ENCODE data around the gene BMI1.

Gene BMI1

DNA sequence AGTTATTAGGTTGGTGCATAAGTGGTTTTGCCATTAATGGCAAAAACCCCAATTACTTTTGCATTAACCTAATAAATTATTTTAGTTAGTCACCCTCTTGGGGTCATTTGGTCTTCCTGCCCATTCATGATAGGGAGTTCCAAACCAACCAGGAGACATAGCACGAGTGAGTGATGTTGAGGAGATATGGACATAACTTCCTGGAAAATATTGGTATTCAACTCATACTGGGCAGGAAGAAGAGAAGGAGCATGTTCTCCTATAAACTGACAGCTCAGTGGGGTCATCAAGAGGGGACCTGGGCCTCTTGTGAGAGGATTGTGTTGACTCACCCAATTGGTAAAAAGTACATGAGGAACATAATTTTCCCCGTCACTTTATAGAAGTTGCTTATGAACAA is 48.1 kb downstream of the BMI1 start:
- DNase-seq, result no peak

DNA sequence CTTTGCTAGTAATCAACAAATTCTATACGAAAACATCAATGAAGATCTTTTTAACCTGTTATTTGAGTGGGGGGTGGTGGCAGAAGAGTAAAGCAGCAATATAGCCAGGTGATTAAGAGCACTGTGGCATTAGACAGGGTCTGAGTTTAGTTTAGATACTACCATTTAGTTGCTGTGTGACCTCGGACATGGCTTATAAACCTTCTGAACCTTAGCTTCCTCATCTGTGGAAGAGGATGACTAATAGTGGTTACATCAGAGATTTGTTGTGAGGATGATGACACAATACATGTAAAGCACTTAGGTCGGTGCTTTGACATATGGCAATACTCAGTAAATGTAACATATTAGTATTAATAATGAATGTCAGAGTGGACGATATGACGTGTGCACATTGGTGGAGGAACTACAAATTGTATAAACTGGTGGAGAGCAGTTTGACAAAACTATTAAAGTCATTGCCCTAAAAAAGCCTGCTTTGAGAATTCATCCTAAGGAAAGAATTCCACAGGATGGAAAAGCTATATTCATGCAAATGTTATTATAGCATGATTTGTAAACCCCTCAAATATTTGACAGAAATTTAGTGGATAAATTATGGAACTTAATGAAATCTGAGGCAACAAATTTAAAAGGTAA is 48.7 kb downstream of the BMI1 start:
- DNase-seq, result peak; percentile 14

DNA sequence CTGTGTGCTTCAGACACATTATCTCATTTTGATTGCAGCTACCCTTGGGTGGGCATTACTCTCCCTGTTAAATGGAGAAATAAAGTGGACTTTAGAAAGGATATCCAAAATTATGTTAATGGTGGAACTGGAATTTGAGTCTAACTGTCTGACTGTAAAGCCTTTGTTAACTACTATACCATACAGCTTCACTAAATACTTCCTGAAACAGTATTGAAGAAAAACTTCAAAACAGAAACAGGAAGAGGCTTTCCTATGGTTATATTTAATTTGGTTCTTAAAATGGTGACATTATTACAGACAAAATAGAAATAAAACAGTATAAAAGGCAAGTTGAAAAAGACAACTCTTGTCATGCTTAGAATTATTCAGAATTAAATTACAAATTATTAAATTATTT is 49.4 kb downstream of the BMI1 start:
- no peak for DNase-seq

DNA sequence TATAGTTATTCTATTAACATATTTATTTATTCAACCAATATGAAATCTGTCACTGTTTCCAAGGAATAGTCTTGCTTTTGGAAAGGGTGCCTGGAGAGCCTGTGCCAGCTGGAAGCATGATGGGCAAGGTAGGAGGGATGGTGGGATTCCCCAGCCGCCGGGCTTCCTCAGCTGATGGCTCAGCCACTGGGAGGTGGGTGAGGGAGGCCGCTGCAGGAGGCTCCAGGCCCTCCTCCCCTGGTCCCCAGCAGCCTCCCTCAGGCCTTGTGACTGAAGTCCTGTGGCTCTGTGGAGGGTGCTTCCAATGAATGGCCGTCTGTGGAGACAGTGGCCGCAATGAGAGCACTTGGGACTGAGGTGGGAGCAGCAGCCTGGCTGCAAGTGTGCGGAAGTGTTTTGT is 51.4 kb downstream of the BMI1 start:
- no peak for DNase-seq

DNA sequence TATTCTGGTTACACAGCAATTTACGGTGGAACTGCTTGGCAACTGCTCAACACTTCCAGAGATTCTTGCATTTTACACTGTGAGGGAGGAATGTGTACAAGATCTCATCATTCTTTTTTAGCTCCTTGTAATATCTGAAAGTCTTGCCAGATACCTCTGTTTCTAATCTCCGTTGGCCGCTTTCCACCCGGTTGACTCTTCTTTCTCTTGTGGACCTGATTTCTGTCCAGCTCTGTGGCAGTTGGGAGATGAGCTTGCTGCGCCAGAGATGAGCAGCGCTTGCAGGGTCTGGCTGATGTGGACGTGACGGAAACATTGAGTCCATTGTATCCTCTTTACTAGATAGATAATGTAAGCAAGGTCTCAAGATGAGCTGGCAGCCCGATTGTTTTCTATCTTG is 52.0 kb downstream of the BMI1 start:
- peak; percentile 83 for DNase-seq

DNA sequence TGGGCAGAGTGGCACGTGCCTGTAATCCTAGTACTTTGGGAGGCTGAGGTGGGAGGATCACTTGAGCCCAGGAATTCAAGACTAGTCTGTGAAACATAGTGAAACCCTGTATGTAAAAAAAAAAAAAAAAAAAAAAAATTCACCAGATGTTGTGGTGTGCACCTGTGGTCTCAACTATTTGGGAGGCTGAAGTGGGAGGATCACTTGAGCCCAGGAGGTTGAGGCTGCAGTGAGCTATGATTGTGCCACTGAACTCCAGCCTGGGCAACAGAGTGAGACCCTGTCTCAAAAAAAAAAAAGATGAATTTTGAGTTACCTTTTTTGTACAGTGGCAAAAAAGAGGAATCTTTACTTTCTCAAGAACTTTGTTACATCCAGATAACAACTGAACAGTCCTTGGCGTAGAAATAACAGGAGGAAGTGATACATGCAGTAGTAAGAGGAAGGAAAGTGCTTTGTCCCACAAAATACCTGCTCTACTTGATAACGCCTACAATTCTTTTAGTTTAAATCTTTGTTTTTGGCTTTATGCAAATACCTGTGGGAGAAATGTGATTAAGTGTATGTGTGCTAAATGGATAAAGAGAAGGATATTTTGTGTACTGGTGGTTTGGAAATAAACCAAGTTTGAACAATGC is 53.7 kb downstream of the BMI1 start:
- DNase-seq, result no peak

DNA sequence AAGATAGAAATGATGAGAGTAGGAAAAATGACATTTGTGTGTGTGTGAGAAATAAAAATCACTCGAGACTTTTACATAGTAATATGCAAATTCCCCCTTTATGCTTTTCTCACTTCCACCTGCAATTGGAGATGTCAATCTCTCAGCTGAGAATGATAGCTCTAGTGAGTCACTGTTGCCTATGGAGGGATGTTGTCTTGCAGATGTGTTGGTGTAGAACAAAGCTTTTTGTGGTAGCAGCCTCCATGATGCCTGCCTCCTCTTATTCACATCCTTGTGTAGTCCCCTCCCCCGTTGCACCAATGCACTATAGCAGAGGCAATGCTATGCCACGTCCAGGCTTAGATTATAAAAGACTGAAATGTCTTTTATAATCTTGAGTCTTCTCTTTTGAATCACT is 58.2 kb downstream of the BMI1 start:
- no peak for DNase-seq
